ENCODE results near the gene KREMEN1.
"Not testable (repeated sequence)": the region's sequence is repeated elsewhere in the genome, so short reads cannot be mapped to it uniquely, and the experiment has no call there.

The KREMEN1 gene, protein sequence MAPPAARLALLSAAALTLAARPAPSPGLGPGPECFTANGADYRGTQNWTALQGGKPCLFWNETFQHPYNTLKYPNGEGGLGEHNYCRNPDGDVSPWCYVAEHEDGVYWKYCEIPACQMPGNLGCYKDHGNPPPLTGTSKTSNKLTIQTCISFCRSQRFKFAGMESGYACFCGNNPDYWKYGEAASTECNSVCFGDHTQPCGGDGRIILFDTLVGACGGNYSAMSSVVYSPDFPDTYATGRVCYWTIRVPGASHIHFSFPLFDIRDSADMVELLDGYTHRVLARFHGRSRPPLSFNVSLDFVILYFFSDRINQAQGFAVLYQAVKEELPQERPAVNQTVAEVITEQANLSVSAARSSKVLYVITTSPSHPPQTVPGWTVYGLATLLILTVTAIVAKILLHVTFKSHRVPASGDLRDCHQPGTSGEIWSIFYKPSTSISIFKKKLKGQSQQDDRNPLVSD

DNA sequence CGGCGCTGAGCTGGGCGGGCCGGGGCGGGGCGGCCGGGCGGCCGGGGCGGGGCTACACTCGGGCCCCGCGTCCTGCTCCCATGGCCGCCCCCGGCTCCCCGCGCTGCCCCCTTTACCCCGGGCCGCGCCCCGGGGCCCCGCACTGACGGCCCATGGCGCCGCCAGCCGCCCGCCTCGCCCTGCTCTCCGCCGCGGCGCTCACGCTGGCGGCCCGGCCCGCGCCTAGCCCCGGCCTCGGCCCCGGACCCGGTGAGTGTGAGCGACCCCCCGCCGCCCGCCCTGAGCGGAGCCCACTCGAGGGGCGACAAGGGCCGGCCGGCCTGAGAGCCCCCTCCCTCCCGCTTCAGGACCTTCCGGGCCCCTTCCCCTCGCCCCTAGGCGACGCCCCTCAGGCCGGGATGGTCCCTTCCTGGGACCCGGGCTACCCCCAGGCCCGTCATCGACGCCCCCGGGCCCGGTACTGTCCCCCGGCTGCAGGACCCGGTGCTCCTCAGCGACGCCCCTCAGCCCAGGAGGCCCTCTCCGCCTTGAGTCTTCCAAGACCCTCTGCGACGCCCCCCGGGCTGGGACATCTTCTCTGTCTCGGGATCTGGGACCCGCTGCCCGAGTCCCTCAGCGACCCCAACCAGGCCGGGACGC is at the start of gene KREMEN1:
KREMEN1 (plus strand) TSS at position 57 of the 639 bp plus-strand sequence; CDS start at position 153, 96 bp downstream.
- DNase-seq, result no peak

GRCh38 chr22:29023172-29023796 is 49.6 kb upstream of the KREMEN1 start:
- DNase-seq, result no peak

- DNase-seq, result no peak
Measured at GRCh38 chr22:29026579-29026978, 46.3 kb upstream of the KREMEN1 start.

- no peak for DNase-seq
Measured at GRCh38 chr22:29028468-29028867, 44.4 kb upstream of the KREMEN1 start.

- DNase-seq, result no peak
Measured at GRCh38 chr22:29029202-29030000, 43.4 kb upstream of the KREMEN1 start.

DNA sequence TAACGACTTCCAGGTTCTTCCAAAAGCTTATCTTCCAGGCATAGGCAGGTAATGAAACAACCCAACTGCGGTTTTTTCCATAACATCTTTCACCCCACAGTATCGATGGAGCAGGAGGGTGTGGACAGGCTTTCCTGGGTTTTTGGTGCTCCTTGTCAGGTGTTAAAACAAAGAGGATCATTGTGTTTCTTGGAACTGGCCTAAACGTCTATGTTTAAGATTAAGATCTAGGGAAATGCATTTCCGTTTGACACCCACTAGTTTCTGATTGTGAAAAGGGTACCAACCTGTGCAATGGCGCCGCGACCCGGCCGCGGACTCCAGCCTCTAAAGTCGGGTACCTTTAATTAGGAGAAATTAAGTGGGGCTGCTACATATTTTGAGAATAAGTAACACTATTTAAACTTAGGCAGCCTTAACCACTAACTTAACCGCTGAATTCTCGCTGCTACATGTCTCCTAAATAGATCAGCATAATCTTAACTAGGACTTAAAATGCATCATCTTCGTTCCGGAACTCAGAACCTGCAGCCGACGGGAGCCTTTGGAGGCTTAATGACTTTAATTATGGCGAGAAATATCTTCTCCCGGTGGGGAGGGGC is 42.7 kb upstream of the KREMEN1 start:
- peak; percentile 70 for DNase-seq

DNA sequence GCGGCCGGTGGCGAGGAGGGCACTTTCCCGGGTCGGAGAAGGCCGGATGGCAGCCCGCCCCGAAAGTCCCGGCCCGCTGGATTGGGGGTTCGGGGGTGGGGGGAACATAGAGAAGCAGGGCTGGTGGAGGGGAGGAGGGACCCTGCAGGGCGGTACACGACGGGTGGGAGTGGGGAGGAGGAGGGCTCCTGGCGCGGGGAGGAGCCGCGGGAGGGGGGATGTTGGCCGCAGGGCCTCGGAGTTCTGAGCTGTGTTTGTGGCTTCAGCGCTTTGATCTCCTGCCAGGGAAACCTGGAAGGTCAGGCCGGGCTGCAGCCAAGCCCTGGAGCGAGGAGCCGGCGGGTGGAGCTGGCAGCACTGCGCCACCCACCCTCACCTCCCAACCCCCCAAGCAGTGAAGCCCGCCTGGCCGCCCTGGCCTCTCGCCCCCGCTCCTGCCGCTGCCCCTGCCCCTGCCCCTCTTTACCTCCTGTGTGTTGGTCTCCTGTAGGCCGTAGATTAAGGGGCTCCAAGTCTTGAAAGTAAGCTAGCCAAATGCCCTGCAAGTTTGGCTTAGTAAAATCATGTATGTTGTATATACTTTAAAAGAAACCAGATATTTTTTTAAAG is 42.1 kb upstream of the KREMEN1 start:
- peak; percentile 82 for DNase-seq

GRCh38 chr22:29031227-29032011 is 41.4 kb upstream of the KREMEN1 start:
- no peak for DNase-seq

DNA sequence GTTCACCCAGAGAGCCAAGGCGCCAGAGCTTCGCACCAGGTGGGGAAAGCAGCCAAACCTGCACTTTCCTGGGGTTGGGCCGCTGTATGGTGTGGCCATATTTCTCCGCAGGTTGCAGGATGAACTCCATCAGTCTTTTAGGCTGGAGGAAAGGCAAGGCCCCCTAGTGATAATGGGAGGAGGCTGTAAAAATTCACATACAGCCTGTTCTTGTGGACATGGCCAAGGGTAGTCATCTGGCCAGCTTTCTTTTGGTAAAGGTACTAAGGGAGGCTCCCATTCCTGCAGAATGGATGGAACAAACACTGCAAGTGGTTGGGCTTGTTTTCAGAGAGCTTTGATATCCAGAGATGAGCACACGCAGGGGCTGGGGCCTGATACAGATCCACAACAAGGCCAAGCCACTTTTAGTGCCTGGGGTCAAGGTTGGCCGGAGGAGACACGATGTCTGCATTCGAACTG is 40.8 kb upstream of the KREMEN1 start:
- DNase-seq, result no peak

DNA sequence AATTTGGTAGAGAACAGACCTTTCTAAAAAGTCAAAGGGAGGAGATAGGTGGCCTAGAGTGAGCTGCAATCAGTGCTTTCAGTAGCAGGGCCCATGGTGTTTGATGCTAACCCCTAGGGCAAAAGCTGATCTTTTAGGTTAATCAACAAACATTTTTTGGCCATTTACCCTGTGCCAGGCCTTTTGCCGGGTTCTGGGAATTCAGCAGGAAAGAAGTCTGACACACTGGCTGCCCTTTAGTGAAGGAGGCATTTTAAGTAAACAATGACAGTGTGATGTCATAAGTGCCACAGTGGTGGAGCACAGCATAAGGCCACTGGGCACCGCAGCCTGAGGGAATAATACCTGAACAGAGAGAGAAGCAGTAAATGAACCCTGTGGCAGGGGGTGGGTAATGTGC is 40.3 kb upstream of the KREMEN1 start:
- no peak for DNase-seq

GRCh38 chr22:29037340-29037932 is 35.4 kb upstream of the KREMEN1 start:
- no peak for DNase-seq

GRCh38 chr22:29039148-29039547 is 33.7 kb upstream of the KREMEN1 start:
- DNase-seq, result no peak

- not testable (repeated sequence) for DNase-seq
Measured at GRCh38 chr22:29039684-29040083, 33.2 kb upstream of the KREMEN1 start.

DNA sequence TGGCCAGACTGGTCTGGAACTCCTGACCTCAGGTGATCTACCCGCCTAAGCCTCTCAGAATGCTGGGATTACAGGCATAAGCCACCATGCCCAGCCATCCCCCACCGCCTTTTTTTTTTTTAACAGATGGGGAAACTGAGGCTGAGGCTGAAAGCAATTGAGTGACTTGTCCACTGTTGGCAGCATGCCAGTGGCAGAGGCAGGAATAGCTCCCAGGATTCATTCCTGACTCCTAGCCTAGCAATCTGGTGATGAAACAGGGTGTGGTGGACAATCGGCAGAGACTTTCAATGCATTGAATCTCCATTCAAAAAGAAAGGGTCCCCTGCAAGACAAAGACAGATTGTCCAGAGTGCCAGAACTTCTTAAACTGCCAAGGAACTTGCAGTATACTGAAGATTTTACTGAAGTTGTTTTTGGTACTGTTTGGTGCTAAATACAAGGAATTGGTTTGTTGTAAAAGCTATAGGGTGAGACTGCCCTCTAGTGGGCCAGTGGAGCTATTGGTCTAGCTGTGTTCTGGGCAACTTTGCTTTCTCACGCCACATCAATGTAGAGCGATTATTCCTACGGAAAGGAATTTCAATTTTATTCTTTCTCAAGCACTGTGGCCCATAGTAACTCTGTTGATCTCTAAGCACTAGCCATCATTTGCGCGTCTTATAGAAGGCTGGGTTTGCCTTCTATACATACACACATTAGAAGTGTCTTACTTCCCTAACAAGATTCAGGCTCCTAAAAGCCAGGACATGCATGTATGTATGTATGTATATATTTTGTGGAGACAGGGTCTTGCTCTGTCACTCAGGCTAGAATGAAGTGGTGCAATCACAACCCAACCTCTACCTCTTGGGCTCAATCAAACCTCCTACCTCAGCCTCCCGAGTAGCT is 32.2 kb upstream of the KREMEN1 start:
- peak; percentile 62 for DNase-seq

GRCh38 chr22:29041408-29041807 is 31.4 kb upstream of the KREMEN1 start:
- no peak for DNase-seq

DNA sequence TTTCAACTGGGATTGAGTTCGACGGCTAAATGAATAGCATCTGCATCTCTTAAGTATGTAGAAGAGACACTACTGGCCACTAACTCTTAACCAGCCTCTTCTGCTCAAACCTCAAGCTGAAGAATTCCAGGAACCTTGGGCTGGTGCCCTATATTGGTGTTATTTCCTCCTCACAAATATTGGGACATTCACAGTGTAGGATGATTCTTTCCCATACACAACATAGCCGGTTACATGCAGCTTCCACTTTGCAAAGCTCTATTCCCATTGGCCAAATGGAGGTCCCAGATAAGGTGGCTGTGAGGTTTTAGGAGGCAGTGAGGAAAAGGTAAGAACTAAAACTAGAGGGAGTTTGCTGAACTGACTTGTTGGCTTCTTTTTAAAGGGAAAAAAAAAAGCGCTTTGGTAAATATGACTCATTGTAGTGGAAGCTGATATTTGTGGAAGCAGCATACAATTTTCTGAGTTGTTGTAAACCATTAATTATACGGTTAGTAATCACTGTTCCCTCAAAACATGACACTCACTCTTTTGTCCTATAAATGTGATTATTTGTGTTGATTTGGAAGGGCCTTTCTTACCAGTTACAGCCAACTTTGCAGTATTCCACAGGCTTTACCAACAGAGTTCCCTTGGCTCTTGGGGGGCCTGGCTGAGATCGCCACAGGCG is 28.8 kb upstream of the KREMEN1 start:
- no peak for DNase-seq

GRCh38 chr22:29044657-29045176 is 28.1 kb upstream of the KREMEN1 start:
- no peak for DNase-seq

DNA sequence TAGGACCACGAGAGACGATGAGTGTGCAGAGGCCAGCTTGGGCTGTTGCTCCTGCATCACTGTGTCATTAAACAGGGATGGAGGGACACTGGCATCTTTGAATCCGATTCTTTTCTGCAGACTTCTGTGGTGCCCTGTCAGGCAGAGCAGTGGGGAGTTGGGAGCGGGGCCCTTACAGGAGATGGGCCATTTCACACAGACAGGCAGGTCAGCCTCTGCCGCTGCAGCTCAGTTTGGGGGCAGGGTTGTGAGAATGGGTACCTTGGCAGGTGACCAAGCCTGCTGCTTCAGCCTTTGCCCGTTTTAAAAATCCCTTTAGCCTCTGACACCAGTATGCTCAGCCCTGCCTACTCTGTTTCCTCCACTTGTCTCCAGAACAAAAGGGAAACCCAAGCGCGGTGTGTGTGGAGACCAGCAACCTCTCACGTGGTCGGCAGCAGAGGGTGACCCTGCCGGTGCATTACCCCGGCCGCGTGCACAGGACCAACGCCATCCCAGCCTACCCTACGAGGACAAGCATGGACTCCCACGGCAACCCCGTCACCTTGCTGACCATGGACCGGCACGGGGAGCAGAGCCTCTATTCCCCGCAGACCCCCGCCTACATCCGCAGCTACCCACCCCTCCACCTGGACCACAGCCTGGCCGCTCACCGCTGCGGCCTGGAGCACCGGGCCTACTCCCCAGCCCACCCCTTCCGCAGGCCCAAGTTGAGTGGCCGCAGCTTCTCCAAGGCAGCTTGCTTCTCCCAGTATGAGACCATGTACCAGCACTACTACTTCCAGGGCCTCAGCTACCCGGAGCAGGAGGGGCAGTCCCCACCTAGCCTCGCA is 23.8 kb upstream of the KREMEN1 start:
- DNase-seq, result no peak

All from NCI-H1105 treated with DMSO at 0.1 percent for 48 hours (cell line).